Kidney (tissue), 14 donors: ENCODE measurements around the gene NT5C2. TPM values are rescaled to one million over a fixed set of nuclear protein-coding genes. Genes with fewer than 3 reads are reported as not detected.

Source experiments
- DNase-seq, 5 donors: peaks; one replicate each; pipeline ENCODE4 v3.0.0-alpha.2; 2013 to 2020
- FAIRE-seq: peaks from 2 replicates; lab custom pipeline; 2012; peaks lifted over from hg19 to GRCh38; lab: Jason Lieb, UNC
- H3K27ac ChIP-seq, 2 donors: one replicate each; pipeline ENCODE4 v1.7.0; 2013; ENCODE audit warnings: low read depth in 2 of 2, low read length in 2 of 2, inconsistent platforms in 1 of 2
- H3K27me3 ChIP-seq: one replicate; pipeline ENCODE4 v1.7.1; 2013; ENCODE audit warnings: low read length, inconsistent platforms; ENCODE audit not compliant: control insufficient read depth, insufficient read depth
- H3K36me3 ChIP-seq, 3 donors: one replicate each; pipeline versions ENCODE4 v1.7.0 to v1.7.1; 2013; ENCODE audit warnings: low read length in 3 of 3, control low read depth in 1 of 3, inconsistent platforms in 1 of 3; ENCODE audit not compliant: insufficient read depth in 3 of 3, control insufficient read depth in 2 of 3
- H3K4me1 ChIP-seq, 3 donors: one replicate each; pipeline versions ENCODE4 v1.7.0 to v1.7.1; 2013; ENCODE audit warnings: low read length in 3 of 3, inconsistent platforms in 1 of 3, low read depth in 1 of 3; ENCODE audit not compliant: control insufficient read depth in 2 of 3, insufficient read depth in 2 of 3
- H3K4me3 ChIP-seq, 3 donors: one replicate each; pipeline versions ENCODE4 v1.7.0 to v1.8.1; 2013; ENCODE audit warnings: low read length in 3 of 3, control low read depth in 1 of 3, inconsistent platforms in 1 of 3
- H3K9ac ChIP-seq, 3 donors: one replicate each; pipeline versions ENCODE4 v1.7.0 to v1.7.1; 2013; ENCODE audit warnings: low read length in 3 of 3, control low read depth in 1 of 3, inconsistent platforms in 1 of 3
- H3K9me3 ChIP-seq, 3 donors: one replicate each; pipeline versions ENCODE4 v1.7.0 to v1.7.1; 2013; ENCODE audit warnings: low read length in 3 of 3, control low read depth in 1 of 3, inconsistent platforms in 1 of 3; ENCODE audit not compliant: control insufficient read depth in 2 of 3, insufficient read depth in 1 of 3
- intact Hi-C: fragments of 100-400 bp; cut with DNase I; formaldehyde crosslinking; loops from one replicate; pipeline ENCODE4 v1.11.1; 2022
- polyA plus RNA-seq: library from polyadenylated mRNA; stranded (reverse); fragments of 350-450 nt; fragmentation: Illumina TruSeq; extraction: RNeasy Lipid Tissue Mini Kit (QIAGEN cat#74804); gene quantifications from one replicate; pipeline ENCODE4 v1.2.3, GENCODE V29; 2014; ENCODE audit warnings: low read depth, low replicate concordance; ENCODE audit not compliant: insufficient read depth
- total RNA-seq: library from RNA; stranded (reverse); fragmentation: NEBNext Ultra II Directional; extraction: Animal tissue kit (Norgen Biotek cat#: 25700); gene quantifications from one replicate; pipeline ENCODE4 v1.2.1, GENCODE V29; 2021
- TF ChIP-seq, protein P1 (sequence below): IDR thresholded peaks from 3 replicates; pipeline ENCODE4 v1.5.1; 2012; ENCODE audit warnings: mild to moderate bottlenecking, moderate library complexity, borderline replicate concordance; ENCODE audit not compliant: insufficient read depth; ENCODE audit errors: extremely low read depth
- donor health status: control.
- donor health status: control.
- donor health status: control.
- donor health status: control.
- donor health status: control.
- donor health status: DM: yes; HTN: yes; CAD: no.
- donor health status: Normal renal cell carcinoma (clear cell type).

The NT5C2 gene
- total and polyA plus RNA-seq, 2 donors from 2014 or later: 30.9 to 91.7 TPM

DNA sequence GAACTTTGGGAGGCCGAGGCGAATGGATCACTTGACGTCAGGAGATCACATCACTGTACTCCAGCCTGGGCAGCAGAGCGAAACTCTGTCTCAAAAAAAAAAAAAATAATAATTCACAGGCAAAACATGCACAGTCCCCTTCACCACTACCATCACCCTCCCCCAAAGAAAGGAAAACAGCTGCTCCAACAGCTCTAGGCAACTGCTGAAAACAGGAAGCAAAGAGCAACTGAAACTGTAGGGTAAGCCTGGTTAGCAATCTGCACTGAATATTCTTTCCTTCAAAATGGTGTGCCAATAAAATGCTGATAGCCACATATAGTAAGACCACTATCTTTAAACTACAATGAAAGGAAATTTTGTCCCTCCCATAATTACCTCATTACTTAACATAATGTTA lies 11.8 kb downstream of the NT5C2 start:
- peak overlapping the region in 1 of 2 donors; percentile 68 for H3K27ac ChIP-seq
- H3K9me3 ChIP-seq: no peaks in the 10 kb centered on the region
- H3K4me1 ChIP-seq: peaks cover 2 to 14% (median 10%) of the 10 kb centered on the region in 3 donors
- no peaks in the 10 kb centered on the region for H3K27me3 ChIP-seq
- intact Hi-C loops: no loop called here
- DNase-seq (peak in 2 of 5 donors; percentile 61 to 77), FAIRE-seq (no peak)
- TF ChIP-seq, protein P1, sequence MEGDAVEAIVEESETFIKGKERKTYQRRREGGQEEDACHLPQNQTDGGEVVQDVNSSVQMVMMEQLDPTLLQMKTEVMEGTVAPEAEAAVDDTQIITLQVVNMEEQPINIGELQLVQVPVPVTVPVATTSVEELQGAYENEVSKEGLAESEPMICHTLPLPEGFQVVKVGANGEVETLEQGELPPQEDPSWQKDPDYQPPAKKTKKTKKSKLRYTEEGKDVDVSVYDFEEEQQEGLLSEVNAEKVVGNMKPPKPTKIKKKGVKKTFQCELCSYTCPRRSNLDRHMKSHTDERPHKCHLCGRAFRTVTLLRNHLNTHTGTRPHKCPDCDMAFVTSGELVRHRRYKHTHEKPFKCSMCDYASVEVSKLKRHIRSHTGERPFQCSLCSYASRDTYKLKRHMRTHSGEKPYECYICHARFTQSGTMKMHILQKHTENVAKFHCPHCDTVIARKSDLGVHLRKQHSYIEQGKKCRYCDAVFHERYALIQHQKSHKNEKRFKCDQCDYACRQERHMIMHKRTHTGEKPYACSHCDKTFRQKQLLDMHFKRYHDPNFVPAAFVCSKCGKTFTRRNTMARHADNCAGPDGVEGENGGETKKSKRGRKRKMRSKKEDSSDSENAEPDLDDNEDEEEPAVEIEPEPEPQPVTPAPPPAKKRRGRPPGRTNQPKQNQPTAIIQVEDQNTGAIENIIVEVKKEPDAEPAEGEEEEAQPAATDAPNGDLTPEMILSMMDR: no peak
- H3K9ac ChIP-seq: peak overlapping the region in 1 of 3 donors; percentile 29
- no peak overlapping the region for H3K4me3 ChIP-seq
- peaks cover 3 to 12% (median 4%) of the 10 kb centered on the region in 3 donors for H3K36me3 ChIP-seq

DNA sequence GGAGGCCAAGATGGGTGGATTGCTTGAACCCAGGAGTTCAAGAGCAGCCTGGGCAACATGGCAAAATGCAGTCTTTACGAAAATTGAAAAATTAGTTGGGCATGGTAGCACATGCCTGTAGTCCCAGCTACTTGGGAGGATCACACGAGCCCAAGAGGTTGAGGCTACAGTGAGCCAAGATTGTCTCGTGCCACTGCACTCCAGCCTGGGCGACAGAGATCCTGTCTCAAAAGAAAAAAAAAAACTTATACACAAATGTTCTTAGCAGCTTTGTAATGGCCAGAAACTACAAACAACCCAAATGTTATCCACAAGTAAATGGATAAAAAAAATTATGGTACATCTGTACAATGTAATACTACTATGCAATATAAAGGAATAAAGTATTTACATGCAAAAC lies 12.6 kb downstream of the NT5C2 start:
- Histone ChIP-seq H3K36me3 (peaks cover 3 to 12% (median 9%) of the 10 kb centered on the region in 3 donors), H3K4me1 (peaks cover 2 to 11% (median 10%) of the 10 kb centered on the region in 3 donors), H3K9me3 (no peaks in the 10 kb centered on the region), H3K4me3 (no peak overlapping the region), H3K27ac (peak overlapping the region in 1 of 2 donors; percentile 26), H3K9ac (no peak overlapping the region), H3K27me3 (no peaks in the 10 kb centered on the region)
- intact Hi-C loops: no loop called here
- no peak for DNase-seq
- TF ChIP-seq, protein P1: no peak
- FAIRE-seq: no peak

DNA sequence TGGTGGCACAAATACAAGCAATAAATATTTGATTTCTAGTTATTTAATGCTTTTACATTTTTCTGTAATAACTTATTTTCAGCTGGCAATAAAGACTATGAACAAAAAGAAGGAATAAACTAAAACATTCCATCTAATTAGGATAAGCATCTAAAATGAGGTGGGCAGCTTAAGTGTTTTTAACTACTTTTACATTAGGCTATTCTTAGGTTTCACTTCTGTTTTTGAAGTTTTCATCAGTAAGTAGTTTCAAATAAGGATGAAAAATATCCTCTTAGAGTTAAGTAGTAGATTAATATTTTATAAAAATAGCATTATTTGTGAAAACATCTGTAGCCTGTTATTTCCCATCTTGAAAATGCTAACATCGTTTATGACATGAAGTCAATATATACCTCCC lies 15.9 kb downstream of the NT5C2 start:
- no peaks in the 10 kb centered on the region for H3K9me3 ChIP-seq
- DNase-seq (no peak), FAIRE-seq (no peak)
- no peaks in the 10 kb centered on the region for H3K27me3 ChIP-seq
- peaks cover 3 to 15% (median 12%) of the 10 kb centered on the region in 3 donors for H3K36me3 ChIP-seq
- peaks cover 0 to 10% (median 4%) of the 10 kb centered on the region in 3 donors for H3K4me1 ChIP-seq
- no peak overlapping the region for H3K27ac ChIP-seq
- TF ChIP-seq, protein P1: no peak
- H3K4me3 ChIP-seq: no peak overlapping the region
- no peak overlapping the region for H3K9ac ChIP-seq
- intact Hi-C loops: no loop called here
